HUES64 (cell line): ENCODE measurements around the gene PHACTR1.

Experiments used
- H3K27ac ChIP-seq: 2 replicates; pipeline ENCODE4 v1.7.0; 2013; ENCODE audit warnings: low read depth, low read length, inconsistent platforms
- H3K27me3 ChIP-seq: 2 replicates; pipeline ENCODE4 v1.6.1; 2013; ENCODE audit warnings: mild to moderate bottlenecking, low read length; ENCODE audit not compliant: insufficient read depth
- H3K36me3 ChIP-seq: 2 replicates; pipeline ENCODE4 v1.6.1; 2013; ENCODE audit warnings: mild to moderate bottlenecking, low read length; ENCODE audit not compliant: insufficient read depth
- H3K4me1 ChIP-seq: 2 replicates; pipeline ENCODE4 v1.6.1; 2013; ENCODE audit warnings: mild to moderate bottlenecking, low read length, moderate library complexity; ENCODE audit not compliant: insufficient read depth
- H3K4me3 ChIP-seq: 2 replicates; pipeline ENCODE4 v1.5.1; 2013; ENCODE audit warnings: mild to moderate bottlenecking, low read length, moderate library complexity
- H3K9ac ChIP-seq: 2 replicates; pipeline ENCODE4 v1.6.1; 2013; ENCODE audit warnings: mild to moderate bottlenecking, low read depth, low read length
- H3K9me3 ChIP-seq: 2 replicates; pipeline ENCODE4 v1.6.1; 2013; ENCODE audit warnings: low read depth, low read length; ENCODE audit not compliant: insufficient read depth
- WGBS: fragments of 150-250, 120-280 bp; methylation state at CpG from one replicate; pipeline ENCODE4 v1.1.7; 2013; ENCODE audit warnings: missing lambda C conversion rate; 5-methylcytosine and 5-hydroxymethylcytosine counted together

PHACTR1 gene

GRCh38 chr6:13094781-13095425 lies 378.3 kb downstream of the PHACTR1 start:
- Histone ChIP-seq H3K36me3 (no peaks in the 10 kb centered on the region), H3K9me3 (no peaks in the 10 kb centered on the region), H3K4me1 (no peaks in the 10 kb centered on the region), H3K4me3 (no peak overlapping the region), H3K9ac (no peak overlapping the region), H3K27me3 (no peaks in the 10 kb centered on the region), H3K27ac (no peak overlapping the region)
- 84% methylated on average over 2 of the region's 3 CpGs for WGBS

- WGBS = 91% methylated on average over 3 of the region's 3 CpGs
- Histone ChIP-seq H3K9me3 (no peaks in the 10 kb centered on the region), H3K4me3 (no peak overlapping the region), H3K27ac (no peak overlapping the region), H3K27me3 (no peaks in the 10 kb centered on the region), H3K36me3 (no peaks in the 10 kb centered on the region), H3K9ac (no peak overlapping the region), H3K4me1 (no peaks in the 10 kb centered on the region)
These were observed 379.5 kb downstream of the PHACTR1 start for GRCh38 chr6:13096084-13096483.

- H3K27me3 ChIP-seq = no peaks in the 10 kb centered on the region
- H3K4me1 ChIP-seq = peaks cover 8% of the 10 kb centered on the region; the same call in 1 of the 2 replicates
- WGBS = 93% methylated on average over 1 of the region's 1 CpG
- no peak overlapping the region for H3K9ac ChIP-seq
- no peak overlapping the region for H3K4me3 ChIP-seq
- H3K27ac ChIP-seq = no peak overlapping the region
- H3K9me3 ChIP-seq = no peaks in the 10 kb centered on the region
- H3K36me3 ChIP-seq = no peaks in the 10 kb centered on the region
These were observed 380.9 kb downstream of the PHACTR1 start for GRCh38 chr6:13097454-13097853.

- H3K27me3 ChIP-seq = no peaks in the 10 kb centered on the region
- H3K9me3 ChIP-seq = no peaks in the 10 kb centered on the region
- no peaks in the 10 kb centered on the region for H3K36me3 ChIP-seq
- no peak overlapping the region for H3K4me3 ChIP-seq
- peaks cover 13% of the 10 kb centered on the region for H3K4me1 ChIP-seq
- no peak overlapping the region for H3K9ac ChIP-seq
- H3K27ac ChIP-seq = no peak overlapping the region
These were observed 381.4 kb downstream of the PHACTR1 start for GRCh38 chr6:13098006-13098405.

- H3K27me3 ChIP-seq = no peaks in the 10 kb centered on the region
- H3K36me3 ChIP-seq = no peaks in the 10 kb centered on the region
- H3K9me3 ChIP-seq = no peaks in the 10 kb centered on the region
- peaks cover 15% of the 10 kb centered on the region for H3K4me1 ChIP-seq
- 89% methylated on average over 5 of the region's 5 CpGs for WGBS
- no peak overlapping the region for H3K4me3 ChIP-seq
- H3K9ac ChIP-seq = no peak overlapping the region
- H3K27ac ChIP-seq = no peak overlapping the region
These were observed 382.4 kb downstream of the PHACTR1 start for GRCh38 chr6:13098793-13099570.

- H3K27me3 ChIP-seq = no peaks in the 10 kb centered on the region
- no peaks in the 10 kb centered on the region for H3K9me3 ChIP-seq
- no peak overlapping the region for H3K9ac ChIP-seq
- peaks cover 15% of the 10 kb centered on the region for H3K4me1 ChIP-seq
- no peak overlapping the region for H3K4me3 ChIP-seq
- no peak overlapping the region for H3K27ac ChIP-seq
- no peaks in the 10 kb centered on the region for H3K36me3 ChIP-seq
These were observed 383.2 kb downstream of the PHACTR1 start for GRCh38 chr6:13099771-13100170.

- WGBS = 94% methylated on average over 5 of the region's 5 CpGs
- H3K36me3 ChIP-seq = no peaks in the 10 kb centered on the region
- H3K9ac ChIP-seq = no peak overlapping the region
- H3K4me1 ChIP-seq = peaks cover 15% of the 10 kb centered on the region
- no peaks in the 10 kb centered on the region for H3K9me3 ChIP-seq
- no peaks in the 10 kb centered on the region for H3K27me3 ChIP-seq
- H3K27ac ChIP-seq = no peak overlapping the region
- H3K4me3 ChIP-seq = no peak overlapping the region
These were observed 384.8 kb downstream of the PHACTR1 start for GRCh38 chr6:13101409-13101808.

GRCh38 chr6:13101985-13102384 lies 385.4 kb downstream of the PHACTR1 start:
- Histone ChIP-seq H3K36me3 (no peaks in the 10 kb centered on the region), H3K27ac (no peak overlapping the region), H3K9me3 (no peaks in the 10 kb centered on the region), H3K27me3 (no peaks in the 10 kb centered on the region), H3K9ac (no peak overlapping the region), H3K4me3 (no peak overlapping the region), H3K4me1 (peaks cover 15% of the 10 kb centered on the region)
- WGBS = 46% methylated on average over 1 of the region's 2 CpGs

GRCh38 chr6:13103169-13103568 lies 386.6 kb downstream of the PHACTR1 start:
- Histone ChIP-seq H3K9me3 (no peaks in the 10 kb centered on the region), H3K27ac (no peak overlapping the region), H3K4me3 (no peak overlapping the region), H3K4me1 (peaks cover 15% of the 10 kb centered on the region), H3K9ac (no peak overlapping the region), H3K36me3 (no peaks in the 10 kb centered on the region), H3K27me3 (no peaks in the 10 kb centered on the region)

GRCh38 chr6:13105139-13105538 lies 388.6 kb downstream of the PHACTR1 start:
- Histone ChIP-seq H3K4me3 (no peak overlapping the region), H3K36me3 (no peaks in the 10 kb centered on the region), H3K27me3 (no peaks in the 10 kb centered on the region), H3K9ac (no peak overlapping the region), H3K9me3 (no peaks in the 10 kb centered on the region; the same call in 1 of the 2 replicates), H3K4me1 (peaks cover 15% of the 10 kb centered on the region), H3K27ac (no peak overlapping the region)
- 100% methylated on average over 4 of the region's 5 CpGs for WGBS

GRCh38 chr6:13112921-13113320 lies 396.4 kb downstream of the PHACTR1 start:
- H3K36me3 ChIP-seq = no peaks in the 10 kb centered on the region
- no peak overlapping the region for H3K27ac ChIP-seq
- H3K9ac ChIP-seq = no peak overlapping the region
- no peak overlapping the region for H3K4me3 ChIP-seq
- no peaks in the 10 kb centered on the region; the same call in 1 of the 2 replicates for H3K9me3 ChIP-seq
- peaks cover 16% of the 10 kb centered on the region for H3K4me1 ChIP-seq
- H3K27me3 ChIP-seq = no peaks in the 10 kb centered on the region
